ENCODE data around the gene TRHDE.

Gene TRHDE

DNA sequence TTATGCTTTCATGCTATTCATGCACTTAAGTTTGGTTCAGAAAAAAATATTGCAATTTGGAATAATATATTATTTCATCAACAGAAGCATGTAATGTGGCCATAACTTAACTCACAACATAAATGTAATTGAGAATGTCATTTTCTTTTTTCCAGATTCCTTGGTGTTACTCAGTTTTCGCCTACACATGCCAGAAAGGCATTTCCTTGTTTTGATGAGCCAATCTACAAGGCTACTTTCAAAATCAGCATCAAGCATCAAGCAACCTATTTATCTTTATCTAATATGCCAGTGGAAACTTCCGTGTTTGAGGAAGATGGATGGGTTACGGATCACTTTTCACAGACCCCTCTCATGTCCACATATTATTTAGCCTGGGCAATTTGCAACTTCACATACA, 14.4 kb downstream of the TRHDE start:
- no peak for TF ChIP-seq EZH2phosphoT487 (conservative IDR thresholded peaks at IDR 0.05; ENCODE audit: low read length)
- TF ChIP-seq, protein P1, sequence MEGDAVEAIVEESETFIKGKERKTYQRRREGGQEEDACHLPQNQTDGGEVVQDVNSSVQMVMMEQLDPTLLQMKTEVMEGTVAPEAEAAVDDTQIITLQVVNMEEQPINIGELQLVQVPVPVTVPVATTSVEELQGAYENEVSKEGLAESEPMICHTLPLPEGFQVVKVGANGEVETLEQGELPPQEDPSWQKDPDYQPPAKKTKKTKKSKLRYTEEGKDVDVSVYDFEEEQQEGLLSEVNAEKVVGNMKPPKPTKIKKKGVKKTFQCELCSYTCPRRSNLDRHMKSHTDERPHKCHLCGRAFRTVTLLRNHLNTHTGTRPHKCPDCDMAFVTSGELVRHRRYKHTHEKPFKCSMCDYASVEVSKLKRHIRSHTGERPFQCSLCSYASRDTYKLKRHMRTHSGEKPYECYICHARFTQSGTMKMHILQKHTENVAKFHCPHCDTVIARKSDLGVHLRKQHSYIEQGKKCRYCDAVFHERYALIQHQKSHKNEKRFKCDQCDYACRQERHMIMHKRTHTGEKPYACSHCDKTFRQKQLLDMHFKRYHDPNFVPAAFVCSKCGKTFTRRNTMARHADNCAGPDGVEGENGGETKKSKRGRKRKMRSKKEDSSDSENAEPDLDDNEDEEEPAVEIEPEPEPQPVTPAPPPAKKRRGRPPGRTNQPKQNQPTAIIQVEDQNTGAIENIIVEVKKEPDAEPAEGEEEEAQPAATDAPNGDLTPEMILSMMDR (IDR thresholded peaks at IDR 0.05; ENCODE audit: insufficient read depth, low read length, poor library complexity, severe bottlenecking) = no peak
- H3K4me2 ChIP-seq (ENCODE audit: low read depth, low read length, poor library complexity, severe bottlenecking) = no peak overlapping the region

DNA sequence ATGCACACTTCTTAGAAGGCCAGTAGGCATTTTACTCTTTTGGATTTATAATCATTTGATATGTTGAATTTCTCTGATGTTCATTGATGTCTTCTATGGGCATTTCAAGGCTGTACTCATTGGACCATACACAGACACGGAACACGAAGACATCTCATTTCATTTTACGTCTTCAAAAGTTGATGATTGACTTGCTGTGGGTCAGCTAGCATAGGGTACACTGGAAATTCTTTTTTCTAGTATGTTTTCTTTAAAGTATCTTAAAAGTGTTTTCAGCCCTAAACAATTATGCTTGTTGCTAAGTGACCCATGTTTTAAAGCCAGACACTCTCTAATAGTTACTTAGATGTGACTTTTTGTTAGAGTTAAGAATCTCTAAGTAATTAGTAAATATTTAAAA, 16.3 kb downstream of the TRHDE start:
- no peak overlapping the region for H3K9ac ChIP-seq (ENCODE audit: low read length)
- H3K4me3 ChIP-seq (ENCODE audit: insufficient read depth, low read length, poor library complexity, severe bottlenecking) = no peak overlapping the region
- H3K36me3 ChIP-seq (ENCODE audit: low read length) = no peaks in the 10 kb centered on the region
- no peaks in the 10 kb centered on the region for H4K20me1 ChIP-seq (ENCODE audit: low read depth, low read length)
- H3K79me2 ChIP-seq (ENCODE audit: insufficient read depth, low read length) = no peaks in the 10 kb centered on the region
- H3K4me2 ChIP-seq (ENCODE audit: low read depth, low read length, poor library complexity, severe bottlenecking) = no peak overlapping the region
- no peak overlapping the region for H3K27ac ChIP-seq (ENCODE audit: low read depth, low read length)
- no peaks in the 10 kb centered on the region for H3K27me3 ChIP-seq (ENCODE audit: low read length)
- H3K9me2 ChIP-seq (replicated peaks; ENCODE audit: insufficient read depth, low read length) = no peaks in the 10 kb centered on the region
- H3F3A ChIP-seq (ENCODE audit: insufficient read depth) = no peaks in the 10 kb centered on the region
- no peak for TF ChIP-seq EZH2phosphoT487 (conservative IDR thresholded peaks at IDR 0.05; ENCODE audit: low read length)
- TF ChIP-seq, protein P1 (IDR thresholded peaks at IDR 0.05; ENCODE audit: insufficient read depth, low read length, poor library complexity, severe bottlenecking) = no peak
- no peak overlapping the region for H2AFZ ChIP-seq (ENCODE audit: low read depth, low read length, severe bottlenecking)
- no peaks in the 10 kb centered on the region for H3K9me3 ChIP-seq (ENCODE audit: insufficient read depth, low read length)

More for the DNA sequence above, 14.4 kb downstream of the TRHDE start:
- no peaks in the 10 kb centered on the region for H3K36me3 ChIP-seq (ENCODE audit: low read length)
- H3K9me3 ChIP-seq (ENCODE audit: insufficient read depth, low read length) = no peaks in the 10 kb centered on the region
- no peaks in the 10 kb centered on the region for H3K9me2 ChIP-seq (replicated peaks; ENCODE audit: insufficient read depth, low read length)
- no peaks in the 10 kb centered on the region for H3F3A ChIP-seq (ENCODE audit: insufficient read depth)
- no peak overlapping the region for H3K9ac ChIP-seq (ENCODE audit: low read length)
- no peak overlapping the region for H3K27ac ChIP-seq (ENCODE audit: low read depth, low read length)
- H4K20me1 ChIP-seq (ENCODE audit: low read depth, low read length) = no peaks in the 10 kb centered on the region
- no peak overlapping the region for H2AFZ ChIP-seq (ENCODE audit: low read depth, low read length, severe bottlenecking)
- no peak overlapping the region for H3K4me3 ChIP-seq (ENCODE audit: insufficient read depth, low read length, poor library complexity, severe bottlenecking)
- H3K79me2 ChIP-seq (ENCODE audit: insufficient read depth, low read length) = no peaks in the 10 kb centered on the region
- no peaks in the 10 kb centered on the region for H3K27me3 ChIP-seq (ENCODE audit: low read length)

DNA sequence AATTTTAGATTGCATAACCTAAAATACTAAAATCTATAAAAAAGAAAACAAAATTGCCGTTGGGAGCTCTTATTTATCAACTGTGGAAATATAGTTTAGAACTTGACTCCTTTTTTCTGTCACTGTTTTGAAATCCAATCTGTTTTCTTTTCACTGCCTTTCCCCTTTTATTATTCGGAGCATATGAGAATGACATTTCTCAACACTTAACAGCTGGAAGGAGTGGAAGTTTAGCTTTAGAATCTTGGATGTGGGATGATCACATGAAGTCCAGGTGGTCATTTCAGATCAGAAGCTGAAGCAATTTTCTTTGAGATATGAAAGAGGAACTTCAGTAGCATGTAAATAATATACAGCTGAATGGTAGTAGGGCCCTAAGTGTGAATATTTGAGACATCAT, 16.7 kb downstream of the TRHDE start:
- no peaks in the 10 kb centered on the region for H3K36me3 ChIP-seq (ENCODE audit: low read length)

More for the DNA sequence above, 16.7 kb downstream of the TRHDE start:
- Histone ChIP-seq H2AFZ (ENCODE audit: low read depth, low read length, severe bottlenecking) (no peak overlapping the region), H3K79me2 (ENCODE audit: insufficient read depth, low read length) (no peaks in the 10 kb centered on the region), H3K9ac (ENCODE audit: low read length) (no peak overlapping the region), H3K4me3 (ENCODE audit: insufficient read depth, low read length, poor library complexity, severe bottlenecking) (no peak overlapping the region), H3K9me2 (replicated peaks; ENCODE audit: insufficient read depth, low read length) (no peaks in the 10 kb centered on the region), H3K9me3 (ENCODE audit: insufficient read depth, low read length) (no peaks in the 10 kb centered on the region), H4K20me1 (ENCODE audit: low read depth, low read length) (no peaks in the 10 kb centered on the region), H3K27me3 (ENCODE audit: low read length) (no peaks in the 10 kb centered on the region), H3K27ac (ENCODE audit: low read depth, low read length) (no peak overlapping the region), H3F3A (ENCODE audit: insufficient read depth) (no peaks in the 10 kb centered on the region), H3K4me2 (ENCODE audit: low read depth, low read length, poor library complexity, severe bottlenecking) (no peak overlapping the region)
- no peak for TF ChIP-seq EZH2phosphoT487 (conservative IDR thresholded peaks at IDR 0.05; ENCODE audit: low read length)
- TF ChIP-seq, protein P1 (IDR thresholded peaks at IDR 0.05; ENCODE audit: insufficient read depth, low read length, poor library complexity, severe bottlenecking) = no peak

Measured in SU-DHL-6 (cell line).